A673 (cell line): ENCODE data around the gene FRMPD4.

Source experiments
- CTCF ChIP-seq: fragments of 300-800, 200-600 bp; sonication (generic); conservative IDR thresholded peaks from 2 replicates; pipeline ENCODE4 v1.5.1; 2017; ENCODE audit warnings: low read depth, mild to moderate bottlenecking, antibody characterized with exemption, low read length, moderate library complexity, mixed read lengths
- EZH2 ChIP-seq: fragments of 200-600 bp; sonication (generic); IDR thresholded peaks from 2 replicates; pipeline ENCODE4 v1.6.1; 2017; ENCODE audit warnings: borderline replicate concordance, low read depth, mild to moderate bottlenecking, mixed read lengths, antibody characterized with exemption, low read length; ENCODE audit not compliant: poor library complexity, severe bottlenecking

- no peak for TF ChIP-seq CTCF
- no peak for TF ChIP-seq EZH2
Observed at GRCh38 chrX:12704706-12705105, 566.4 kb downstream of the FRMPD4 start.
